Measurements from ENCODE around the gene CNOT6L. TPM values are rescaled to one million over a fixed set of nuclear protein-coding genes. Genes with fewer than 3 reads are reported as not detected.

Gene CNOT6L
- total RNA-seq, 4 donors from 2014 or later, result 15.3 to 32.1 (median 23.4) TPM

DNA sequence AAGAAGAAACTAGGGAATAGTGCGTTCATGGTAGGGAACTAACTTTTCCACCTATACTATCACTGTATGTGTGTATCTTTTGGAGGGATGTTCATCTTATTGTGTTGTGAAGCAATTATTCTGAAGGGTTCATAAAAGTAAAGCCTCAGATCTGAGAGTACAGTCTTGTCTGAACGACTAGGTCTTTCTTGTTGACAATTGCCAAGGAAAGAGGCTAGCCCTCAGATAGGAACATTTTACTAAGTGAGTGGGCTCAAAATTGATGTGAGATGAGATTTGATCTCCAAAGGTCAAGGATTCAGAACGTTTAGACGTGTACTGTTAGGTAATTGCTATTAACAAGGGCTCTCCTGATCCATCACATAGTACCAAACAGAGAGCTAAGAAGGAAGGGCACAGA, 15.2 kb upstream of the CNOT6L start:
- WGBS, 2 donors, result 59 to 61% methylated on average over 4 of the region's 4 CpGs

DNA sequence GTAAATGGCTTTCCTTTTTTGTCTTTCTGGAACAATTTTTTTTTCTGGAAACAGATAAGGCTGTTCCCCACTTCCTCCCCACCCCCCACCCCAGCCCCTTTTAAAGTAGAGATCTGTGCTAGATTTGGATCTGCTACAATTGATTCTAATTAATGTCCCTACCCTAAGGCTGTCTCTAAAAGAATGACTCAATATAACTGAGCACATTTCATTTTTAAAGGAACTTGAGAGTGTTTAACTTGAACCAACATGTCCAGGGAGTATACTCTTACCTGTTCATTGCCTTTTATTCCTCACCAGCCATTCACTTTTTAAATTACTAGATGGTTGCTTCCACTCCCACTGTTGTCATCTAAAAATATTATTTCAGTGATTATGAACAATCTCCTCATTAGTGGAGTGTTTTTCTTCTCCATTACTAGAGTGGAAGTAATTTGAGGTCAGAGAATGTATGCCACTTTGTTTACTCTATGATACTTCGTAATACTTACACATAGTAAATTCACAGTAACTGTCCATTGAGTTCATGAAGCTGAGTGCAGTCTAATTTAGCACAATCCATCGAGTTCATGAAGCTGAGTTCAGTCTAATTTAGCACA, 14.1 kb upstream of the CNOT6L start:
- H3K27ac ChIP-seq, result no peak overlapping the region
- 69 to 71% methylated on average over 2 of the region's 2 CpGs for WGBS, 2 donors

More for the DNA sequence above, 15.2 kb upstream of the CNOT6L start:
- no peak overlapping the region for H3K4me3 ChIP-seq
- no peak for TF ChIP-seq POLR2A (IDR thresholded peaks at IDR 0.05)
- TF ChIP-seq, protein P1, sequence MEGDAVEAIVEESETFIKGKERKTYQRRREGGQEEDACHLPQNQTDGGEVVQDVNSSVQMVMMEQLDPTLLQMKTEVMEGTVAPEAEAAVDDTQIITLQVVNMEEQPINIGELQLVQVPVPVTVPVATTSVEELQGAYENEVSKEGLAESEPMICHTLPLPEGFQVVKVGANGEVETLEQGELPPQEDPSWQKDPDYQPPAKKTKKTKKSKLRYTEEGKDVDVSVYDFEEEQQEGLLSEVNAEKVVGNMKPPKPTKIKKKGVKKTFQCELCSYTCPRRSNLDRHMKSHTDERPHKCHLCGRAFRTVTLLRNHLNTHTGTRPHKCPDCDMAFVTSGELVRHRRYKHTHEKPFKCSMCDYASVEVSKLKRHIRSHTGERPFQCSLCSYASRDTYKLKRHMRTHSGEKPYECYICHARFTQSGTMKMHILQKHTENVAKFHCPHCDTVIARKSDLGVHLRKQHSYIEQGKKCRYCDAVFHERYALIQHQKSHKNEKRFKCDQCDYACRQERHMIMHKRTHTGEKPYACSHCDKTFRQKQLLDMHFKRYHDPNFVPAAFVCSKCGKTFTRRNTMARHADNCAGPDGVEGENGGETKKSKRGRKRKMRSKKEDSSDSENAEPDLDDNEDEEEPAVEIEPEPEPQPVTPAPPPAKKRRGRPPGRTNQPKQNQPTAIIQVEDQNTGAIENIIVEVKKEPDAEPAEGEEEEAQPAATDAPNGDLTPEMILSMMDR (IDR thresholded peaks at IDR 0.05), result no peak
- no peak for TF ChIP-seq EP300 (IDR thresholded peaks at IDR 0.05)
- no peaks in the 10 kb centered on the region for H3K27me3 ChIP-seq
- H3K27ac ChIP-seq, result no peak overlapping the region
- DNase-seq (ENCODE audit: low spot score in 2 of 2), result no peak
- no peaks in the 10 kb centered on the region for H3K9me3 ChIP-seq
- no peaks in the 10 kb centered on the region for H3K36me3 ChIP-seq
- H3K4me1 ChIP-seq, result no peaks in the 10 kb centered on the region

DNA sequence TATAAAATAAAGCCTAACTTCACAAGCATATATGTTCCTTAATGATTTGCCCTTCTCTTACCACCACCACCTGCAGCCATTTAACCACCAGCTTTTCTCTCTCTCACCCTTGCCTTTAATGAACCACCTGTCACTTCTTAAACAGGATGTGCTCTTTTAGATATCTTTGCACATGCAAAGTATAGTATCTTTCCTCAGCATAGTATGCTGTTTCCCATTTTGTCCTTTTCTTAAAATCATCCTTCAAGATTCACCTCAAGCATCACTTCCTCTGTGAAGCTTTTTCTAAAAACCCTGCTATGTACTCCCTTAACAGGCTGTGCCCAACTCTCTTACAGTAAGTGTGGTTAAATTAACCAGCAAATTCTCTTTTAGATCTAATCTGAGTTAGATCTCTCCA, 8.2 kb upstream of the CNOT6L start:
- Histone ChIP-seq H3K36me3 (no peaks in the 10 kb centered on the region), H3K4me3 (no peak overlapping the region), H3K27me3 (no peaks in the 10 kb centered on the region), H3K27ac (peak overlapping the region in 1 of 4 donors; percentile 12), H3K4me1 (peaks cover 0 to 4% (median 1%) of the 10 kb centered on the region in 4 donors), H3K9me3 (no peaks in the 10 kb centered on the region)
- TF ChIP-seq EP300 (IDR thresholded peaks at IDR 0.05) (no peak), POLR2A (IDR thresholded peaks at IDR 0.05) (no peak)
- TF ChIP-seq, protein P1 (IDR thresholded peaks at IDR 0.05), result no peak
- no peak for DNase-seq (ENCODE audit: low spot score in 2 of 2)

More for the DNA sequence above, 14.1 kb upstream of the CNOT6L start:
- H3K4me1 ChIP-seq, result no peaks in the 10 kb centered on the region
- DNase-seq (ENCODE audit: low spot score in 2 of 2), result no peak
- no peaks in the 10 kb centered on the region for H3K9me3 ChIP-seq
- TF ChIP-seq, protein P1 (IDR thresholded peaks at IDR 0.05), result no peak
- TF ChIP-seq EP300 (IDR thresholded peaks at IDR 0.05), result no peak
- TF ChIP-seq POLR2A (IDR thresholded peaks at IDR 0.05), result no peak
- no peak overlapping the region for H3K4me3 ChIP-seq
- H3K36me3 ChIP-seq, result no peaks in the 10 kb centered on the region
- H3K27me3 ChIP-seq, result no peaks in the 10 kb centered on the region

DNA sequence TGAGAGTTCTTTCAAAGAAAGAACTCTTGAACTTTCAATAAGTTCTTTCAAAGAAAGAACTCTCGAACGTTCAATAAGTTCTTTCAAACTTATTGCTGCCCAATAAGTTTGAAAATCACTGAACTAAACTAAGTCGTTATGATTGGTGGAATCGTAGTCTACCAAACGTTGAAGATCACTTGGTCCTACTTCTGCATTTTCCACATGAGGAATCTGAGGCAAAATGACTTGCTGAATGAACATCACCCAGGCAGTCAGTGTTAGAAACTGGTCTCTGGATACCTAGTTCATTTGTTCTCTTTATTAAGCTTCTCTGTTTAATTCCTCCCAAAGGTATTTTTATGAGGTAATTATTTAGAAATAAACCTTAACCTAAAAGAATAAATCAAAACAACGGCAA, 7.1 kb upstream of the CNOT6L start:
- Histone ChIP-seq H3K36me3 (no peaks in the 10 kb centered on the region), H3K27ac (no peak overlapping the region), H3K4me3 (no peak overlapping the region), H3K27me3 (no peaks in the 10 kb centered on the region), H3K4me1 (peaks cover 0 to 12% (median 4%) of the 10 kb centered on the region in 4 donors), H3K9me3 (no peaks in the 10 kb centered on the region)
- 55 to 58% methylated on average over 6 of the region's 6 CpGs for WGBS, 2 donors
- DNase-seq (ENCODE audit: low spot score in 2 of 2), result no peak
- TF ChIP-seq EP300 (IDR thresholded peaks at IDR 0.05), result no peak
- TF ChIP-seq, protein P1 (IDR thresholded peaks at IDR 0.05), result no peak
- no peak for TF ChIP-seq POLR2A (IDR thresholded peaks at IDR 0.05)

DNA sequence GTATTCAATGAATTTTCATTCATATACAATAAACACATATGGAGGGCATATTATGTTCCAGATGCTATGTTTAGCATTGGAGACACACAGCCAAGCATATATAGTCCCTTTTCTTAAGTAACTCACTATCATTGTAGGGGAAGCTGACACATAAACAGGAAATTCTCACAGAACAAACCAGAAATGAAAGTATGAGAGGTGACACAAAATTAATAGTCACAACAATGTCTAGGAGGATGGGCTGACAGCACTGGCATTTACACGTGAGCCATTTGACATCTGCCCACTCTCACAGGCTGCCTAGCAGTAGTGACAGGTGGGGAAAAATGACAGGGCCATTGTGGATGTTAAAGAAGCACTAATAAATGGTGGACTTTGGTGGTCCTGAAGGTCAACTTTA, 2.6 kb upstream of the CNOT6L start:
- H3K27me3 ChIP-seq, result no peaks in the 10 kb centered on the region
- no peak overlapping the region for H3K4me3 ChIP-seq
- peak overlapping the region in 3 of 4 donors; percentile 95 to 100 (median 99) for H3K27ac ChIP-seq
- TF ChIP-seq, protein P1 (IDR thresholded peaks at IDR 0.05), result no peak
- no peak for TF ChIP-seq POLR2A (IDR thresholded peaks at IDR 0.05)
- no peak for TF ChIP-seq EP300 (IDR thresholded peaks at IDR 0.05)
- no peak for DNase-seq (ENCODE audit: low spot score in 2 of 2)
- 59 to 69% methylated on average over 1 of the region's 1 CpG for WGBS, 2 donors
- H3K9me3 ChIP-seq, result no peaks in the 10 kb centered on the region
- peaks cover 0 to 29% (median 16%) of the 10 kb centered on the region in 4 donors for H3K4me1 ChIP-seq
- H3K36me3 ChIP-seq, result no peaks in the 10 kb centered on the region

All from tibial nerve (tissue), 4 donors.